ENCODE data around the gene SPOPL.
"Not testable (repeated sequence)": the region's sequence is repeated elsewhere in the genome, so short reads cannot be mapped to it uniquely, and the experiment has no call there.

SPOPL gene

DNA sequence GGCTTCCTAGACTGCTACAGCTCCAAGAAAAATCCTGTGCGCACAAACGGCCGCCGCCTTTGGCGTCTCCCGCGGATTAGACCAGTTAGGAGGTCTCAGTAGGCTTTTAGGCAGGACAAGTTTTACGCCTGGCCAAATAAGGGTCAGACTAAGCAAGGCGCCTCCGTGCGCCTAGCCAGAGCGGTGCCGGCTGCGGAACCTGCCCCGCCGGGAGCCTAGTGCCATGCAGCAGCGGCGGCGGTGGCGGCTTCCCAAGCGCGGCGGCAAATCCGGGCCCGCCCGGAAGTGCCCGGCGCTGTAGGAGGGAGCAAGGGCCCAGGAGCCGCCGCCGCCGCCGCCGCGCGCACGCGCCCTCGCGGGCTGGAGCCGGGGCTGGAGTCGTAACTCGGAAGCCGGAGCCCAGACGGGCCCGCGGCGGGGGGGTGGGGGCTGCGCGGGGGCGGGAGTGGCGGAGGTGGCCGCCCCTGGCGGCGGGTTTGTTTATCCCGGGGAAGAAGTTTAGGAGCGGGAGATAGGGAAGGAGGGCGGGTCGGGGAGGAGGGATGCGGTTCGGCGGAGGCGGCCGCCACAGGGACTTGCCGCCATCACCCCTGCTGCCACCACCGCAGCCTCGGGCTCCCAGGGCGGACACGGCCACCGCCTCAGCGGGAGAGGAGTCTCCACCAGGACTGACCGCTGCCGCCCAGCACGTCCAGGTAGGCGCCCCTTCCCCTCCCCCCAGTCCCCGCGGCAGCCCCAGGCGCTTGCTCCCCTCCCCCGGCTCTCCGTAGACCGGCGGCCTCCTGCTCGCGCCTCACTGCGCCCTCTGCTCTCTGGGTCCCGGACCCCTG, at the start of gene SPOPL:
SPOPL (plus strand) TSS at position 346 of the 830 bp plus-strand sequence. CDS start 48,447 bp downstream, outside the sequence.
- DNase-seq: peak; percentile 85 to 89

DNA sequence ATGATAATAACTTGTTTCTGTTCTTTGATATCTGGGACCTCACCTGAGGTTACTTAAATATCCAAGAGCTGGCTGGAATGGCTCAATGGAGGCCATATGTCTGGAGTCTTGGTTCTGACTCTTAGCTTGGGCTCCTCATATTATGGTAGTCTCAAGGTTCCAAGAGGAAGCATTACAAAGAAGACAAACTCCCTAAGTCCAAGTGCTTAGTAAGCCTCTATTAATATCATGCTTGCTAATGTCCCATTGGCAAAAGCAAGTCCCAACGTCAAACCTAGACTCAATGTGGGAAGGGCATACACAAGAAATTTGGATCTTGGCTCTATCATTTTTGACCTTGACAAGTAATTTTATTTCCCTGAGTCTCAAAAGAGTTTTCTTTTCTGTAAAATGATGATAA, 49.2 kb upstream of the SPOPL start:
- DNase-seq: no peak

DNA sequence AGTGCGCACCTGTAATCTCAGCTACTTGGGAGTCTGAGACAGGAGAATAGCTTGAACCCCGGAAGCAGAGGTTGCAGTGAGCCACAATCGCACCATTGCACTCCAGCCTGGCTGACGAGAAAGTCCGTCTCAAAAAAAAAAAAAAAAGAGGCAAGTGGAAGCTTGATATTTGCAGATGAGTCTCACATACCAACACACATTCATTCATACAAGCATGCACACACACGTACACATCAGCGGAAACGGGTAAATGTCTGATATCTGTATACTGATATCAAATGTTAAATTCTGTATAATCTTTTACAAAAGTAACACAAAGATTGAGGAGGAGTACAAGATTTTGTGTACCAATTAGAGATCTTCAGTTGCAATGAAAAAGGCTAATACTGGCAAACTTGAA, 47.8 kb upstream of the SPOPL start:
- no peak for DNase-seq

DNA sequence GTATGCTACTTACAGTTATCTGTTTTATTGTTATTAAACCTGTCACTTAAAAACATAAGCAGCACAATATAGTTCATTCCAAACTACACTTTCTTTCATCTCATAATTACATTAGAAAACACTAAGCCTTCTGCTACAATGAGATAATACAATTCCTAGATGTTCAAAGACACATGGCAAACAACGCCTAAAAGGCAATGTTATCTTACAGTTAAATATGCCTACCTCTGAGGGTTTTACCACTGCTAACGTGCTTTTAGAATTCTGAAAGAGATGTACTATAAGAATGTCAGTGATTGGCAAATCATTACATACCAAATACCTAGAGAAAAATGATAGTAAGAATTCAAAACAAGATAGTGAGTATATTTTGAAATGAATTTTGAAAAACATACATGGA, 46.8 kb upstream of the SPOPL start:
- DNase-seq: no peak

DNA sequence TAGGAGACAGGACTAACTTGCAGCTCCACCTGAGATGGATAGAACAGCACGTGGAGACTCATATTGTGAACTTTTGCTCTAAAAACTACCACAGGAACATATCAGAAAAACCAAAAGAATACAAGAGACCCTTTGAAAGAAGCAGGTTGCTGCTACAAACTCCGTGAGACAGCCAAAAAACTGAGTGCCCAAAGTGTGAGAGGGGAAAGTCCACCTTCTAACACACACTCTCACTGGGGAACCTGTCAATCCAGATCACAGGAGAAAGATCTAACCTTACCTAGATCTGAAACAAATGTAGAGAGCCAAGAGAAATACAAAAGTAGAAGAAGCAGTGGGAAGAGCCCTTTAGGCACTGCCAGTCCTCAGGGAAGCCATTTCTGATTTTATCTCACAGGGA, 46.3 kb upstream of the SPOPL start:
- DNase-seq: no peak

DNA sequence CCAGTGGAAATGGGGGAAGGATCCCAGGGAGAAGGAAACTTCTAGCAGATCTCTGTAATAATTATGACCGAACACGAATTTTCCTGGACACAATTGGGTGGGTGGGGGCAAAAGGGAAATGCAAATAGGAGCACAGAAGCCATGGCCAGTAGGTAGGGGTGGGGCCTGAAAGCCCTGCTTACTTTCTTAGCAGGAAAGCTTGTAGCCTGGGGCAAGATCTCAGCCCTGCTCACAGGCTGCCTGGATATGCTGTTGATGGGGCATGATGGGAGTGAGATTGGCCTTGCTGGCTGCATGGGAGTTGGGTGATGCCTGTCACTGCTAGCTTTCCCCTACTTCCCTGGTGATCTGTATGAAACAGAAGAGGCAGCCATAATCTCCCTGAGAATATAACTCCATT, 45.9 kb upstream of the SPOPL start:
- DNase-seq: no peak

DNA sequence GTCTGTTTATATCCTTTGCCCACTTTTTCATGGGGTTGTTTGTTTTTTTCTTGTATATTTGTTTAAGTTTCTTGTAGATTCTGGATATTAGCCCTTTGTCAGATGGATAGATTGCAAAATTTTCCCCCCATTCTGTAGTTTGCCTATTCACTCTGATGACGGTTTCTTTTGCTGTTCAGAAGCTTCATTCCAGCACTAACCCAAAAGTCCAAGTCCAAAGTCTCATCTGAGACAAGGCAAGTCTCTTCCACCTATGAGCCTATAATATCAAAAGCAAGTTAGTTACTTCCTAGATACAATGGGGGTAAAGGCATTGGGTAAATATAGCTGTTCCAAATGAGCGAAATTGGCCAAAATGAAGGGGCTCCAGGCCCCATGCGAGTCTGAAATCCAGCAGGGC, 38.9 kb upstream of the SPOPL start:
- not testable (repeated sequence) for DNase-seq

DNA sequence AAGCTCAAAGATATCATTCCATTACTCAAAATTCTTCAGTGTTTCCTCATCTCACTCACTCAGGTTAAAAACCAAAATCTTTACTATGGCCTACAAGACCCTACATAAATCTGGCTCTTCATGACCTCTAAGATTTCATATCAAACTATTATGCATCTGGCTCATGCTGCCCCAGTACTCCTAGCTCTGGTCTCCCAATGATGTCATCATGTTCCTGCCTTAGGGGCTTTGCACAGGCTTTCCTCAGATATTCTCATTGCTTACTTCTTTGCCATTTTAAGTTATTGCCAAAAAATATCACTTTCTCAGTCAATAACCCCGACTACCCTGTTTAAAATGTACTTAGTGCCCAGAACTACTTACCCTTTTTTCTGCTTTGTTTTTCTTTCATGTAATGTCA, 33.0 kb upstream of the SPOPL start:
- no peak for DNase-seq

DNA sequence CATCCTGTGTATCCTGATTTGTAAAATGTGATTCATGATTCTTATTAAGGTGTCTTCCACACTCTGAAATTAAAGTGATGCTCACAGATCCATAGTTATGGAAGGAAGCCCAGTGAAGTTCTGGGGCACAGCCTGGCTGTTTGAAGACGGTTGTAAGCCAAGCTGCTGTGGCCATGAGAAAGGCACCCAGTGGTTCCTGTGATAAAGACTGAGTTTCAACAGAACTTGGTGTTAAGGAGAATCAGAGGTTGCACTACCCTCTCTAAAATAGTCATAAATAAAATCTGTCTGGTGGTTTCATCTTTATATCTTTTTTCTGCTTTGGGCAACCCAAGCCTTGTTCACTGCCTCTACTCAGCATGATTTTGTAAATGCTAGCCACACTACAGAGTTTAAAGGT, 32.2 kb upstream of the SPOPL start:
- no peak for DNase-seq

DNA sequence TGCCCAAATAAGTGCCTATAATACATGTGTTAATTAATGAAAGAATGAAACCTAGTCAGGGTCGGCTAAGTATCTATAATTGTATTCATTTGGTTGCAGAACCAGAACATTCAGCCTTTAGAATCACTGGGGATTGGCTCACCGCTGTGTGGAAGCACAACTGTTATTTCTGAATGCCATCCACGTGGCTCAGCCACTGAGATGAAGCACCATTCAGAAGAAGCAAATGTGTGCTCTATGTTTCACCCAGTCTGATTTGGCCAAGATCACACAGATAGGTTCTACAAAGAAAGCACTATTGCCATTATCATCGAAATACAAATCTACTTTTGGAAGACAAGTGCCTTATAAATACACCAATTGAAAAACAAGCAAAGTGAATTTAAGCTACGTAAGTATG, 30.6 kb upstream of the SPOPL start:
- no peak for DNase-seq

DNA sequence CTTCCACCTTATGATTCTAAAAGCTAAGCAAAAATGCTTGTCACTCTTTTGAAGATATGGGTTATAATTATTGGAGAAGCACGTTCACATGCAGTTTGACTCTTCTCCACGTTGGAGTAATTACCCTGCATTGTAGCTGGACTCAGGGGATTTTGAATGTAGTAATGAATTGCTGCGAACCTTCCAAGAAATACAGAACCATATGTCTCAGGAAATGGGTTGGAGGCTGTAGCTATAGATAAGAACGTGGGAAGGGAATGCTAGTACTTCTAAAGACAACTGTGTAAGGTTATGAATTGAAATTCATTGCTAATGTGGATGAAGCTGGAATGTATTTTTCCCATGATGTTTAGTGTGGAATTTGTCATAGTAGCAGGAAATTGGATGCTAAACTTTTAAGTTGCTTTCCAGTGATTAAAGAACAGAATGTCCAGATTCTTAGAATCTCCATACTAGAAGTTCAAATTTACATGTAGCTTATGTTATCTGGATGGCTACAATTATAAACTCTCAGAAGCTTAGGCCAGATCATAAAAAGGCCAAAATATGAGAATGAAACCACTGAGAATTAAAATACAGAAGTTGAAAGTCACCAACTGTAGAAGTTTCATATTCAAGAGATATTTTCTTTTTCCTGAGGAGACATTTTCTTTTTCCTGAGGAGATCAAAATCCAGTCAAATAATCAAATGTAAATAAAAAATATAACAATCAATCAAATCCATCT, 27.3 kb upstream of the SPOPL start:
- DNase-seq: no peak

DNA sequence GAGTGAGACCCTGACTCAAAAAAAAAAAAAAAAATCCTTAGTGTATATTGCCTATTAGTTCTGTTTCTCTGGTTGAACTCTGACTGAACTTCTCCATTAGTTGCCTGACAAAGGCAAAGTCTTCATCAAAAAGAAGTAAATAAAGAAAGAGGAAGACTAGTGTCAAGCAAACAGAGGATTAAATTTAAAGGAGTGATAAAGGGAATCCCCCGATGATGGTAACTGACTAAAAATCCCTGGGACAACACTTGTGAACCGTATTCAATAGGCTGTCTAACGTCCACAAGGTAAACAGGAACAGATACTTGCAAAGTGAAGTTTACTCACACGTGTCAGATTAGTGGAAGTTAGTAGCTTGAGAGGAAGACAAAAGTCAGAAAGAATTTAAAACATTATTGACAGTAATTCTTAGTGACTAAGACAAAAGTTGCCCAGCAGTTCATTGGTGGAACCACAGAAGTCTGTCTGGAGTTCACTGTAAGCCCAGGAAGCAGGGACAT, 26.2 kb upstream of the SPOPL start:
- peak in 1 of 2 donors; percentile 5 for DNase-seq

DNA sequence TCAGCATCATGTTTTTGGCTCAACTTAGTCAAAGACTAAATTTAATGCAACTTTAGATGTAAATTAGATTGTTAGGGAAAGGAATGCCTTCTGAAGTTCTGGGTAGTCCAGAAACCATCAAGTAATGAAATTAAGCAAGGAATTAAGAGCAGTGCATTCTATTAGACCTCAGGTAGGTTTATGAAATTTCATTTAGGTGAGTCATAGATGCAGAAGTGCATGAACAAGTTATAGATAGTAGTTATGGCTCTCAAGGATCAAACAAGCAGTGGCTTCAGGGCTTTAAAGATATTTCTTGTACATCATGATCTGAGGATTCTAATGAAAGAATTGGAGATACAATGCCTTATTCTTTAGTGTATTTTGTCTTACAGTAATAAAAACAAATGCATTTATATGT, 25.4 kb upstream of the SPOPL start:
- DNase-seq: no peak

DNA sequence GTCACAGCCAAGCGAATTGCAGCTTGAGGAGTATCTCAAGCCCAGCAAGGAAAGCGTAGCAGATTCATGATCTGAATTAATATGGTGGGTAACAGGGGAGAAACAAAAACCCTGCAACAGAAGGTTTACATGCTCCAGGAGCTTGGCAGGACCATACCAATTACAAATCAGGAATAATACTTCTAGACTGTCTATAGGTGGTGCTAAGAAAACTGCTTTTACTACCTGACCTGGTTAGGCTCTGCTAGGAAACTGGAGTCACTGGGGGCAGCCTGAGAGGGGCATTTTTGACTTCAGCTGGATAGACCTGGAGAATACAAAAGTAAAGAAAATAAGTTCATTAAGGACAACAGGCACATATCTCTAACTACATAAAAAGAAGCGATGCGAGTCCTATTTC, 24.6 kb upstream of the SPOPL start:
- no peak for DNase-seq

DNA sequence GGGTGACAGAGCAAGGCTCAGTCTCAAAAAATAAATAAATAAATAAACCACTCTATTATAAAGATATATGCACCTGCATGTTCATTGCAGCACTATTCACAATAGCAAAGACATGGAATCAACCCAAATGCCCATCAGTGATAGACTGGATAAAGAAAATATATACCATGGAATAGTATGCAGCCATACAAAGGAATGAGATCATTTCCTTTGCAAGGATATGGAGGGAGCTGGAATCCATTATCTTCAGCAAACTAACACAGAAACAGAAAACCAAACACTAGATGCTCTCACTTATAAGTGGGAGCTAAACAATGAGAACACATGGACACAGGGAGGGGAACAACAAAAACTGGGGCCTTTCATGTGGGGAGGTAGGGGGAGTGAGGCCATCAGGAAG, 18.8 kb upstream of the SPOPL start:
- DNase-seq: not testable (repeated sequence)

DNA sequence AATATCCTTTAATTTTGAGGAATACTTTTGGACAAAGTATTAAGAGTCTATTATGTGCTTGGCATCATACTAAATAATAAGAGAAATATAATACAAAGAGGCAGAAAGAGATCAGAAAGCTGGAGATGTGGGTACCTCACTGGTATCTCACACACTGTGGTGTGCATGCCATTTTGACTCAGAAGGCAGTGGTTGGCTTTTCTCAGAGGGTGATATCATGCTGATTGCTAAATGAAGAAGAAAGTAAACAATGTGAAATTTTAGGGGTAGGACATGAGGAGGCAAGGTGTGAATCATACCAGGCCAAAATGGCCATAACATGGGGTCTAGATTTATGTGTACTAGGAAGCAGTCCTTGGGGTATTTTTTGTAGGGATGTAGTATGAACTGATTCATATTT, 16.6 kb upstream of the SPOPL start:
- DNase-seq: no peak

DNA sequence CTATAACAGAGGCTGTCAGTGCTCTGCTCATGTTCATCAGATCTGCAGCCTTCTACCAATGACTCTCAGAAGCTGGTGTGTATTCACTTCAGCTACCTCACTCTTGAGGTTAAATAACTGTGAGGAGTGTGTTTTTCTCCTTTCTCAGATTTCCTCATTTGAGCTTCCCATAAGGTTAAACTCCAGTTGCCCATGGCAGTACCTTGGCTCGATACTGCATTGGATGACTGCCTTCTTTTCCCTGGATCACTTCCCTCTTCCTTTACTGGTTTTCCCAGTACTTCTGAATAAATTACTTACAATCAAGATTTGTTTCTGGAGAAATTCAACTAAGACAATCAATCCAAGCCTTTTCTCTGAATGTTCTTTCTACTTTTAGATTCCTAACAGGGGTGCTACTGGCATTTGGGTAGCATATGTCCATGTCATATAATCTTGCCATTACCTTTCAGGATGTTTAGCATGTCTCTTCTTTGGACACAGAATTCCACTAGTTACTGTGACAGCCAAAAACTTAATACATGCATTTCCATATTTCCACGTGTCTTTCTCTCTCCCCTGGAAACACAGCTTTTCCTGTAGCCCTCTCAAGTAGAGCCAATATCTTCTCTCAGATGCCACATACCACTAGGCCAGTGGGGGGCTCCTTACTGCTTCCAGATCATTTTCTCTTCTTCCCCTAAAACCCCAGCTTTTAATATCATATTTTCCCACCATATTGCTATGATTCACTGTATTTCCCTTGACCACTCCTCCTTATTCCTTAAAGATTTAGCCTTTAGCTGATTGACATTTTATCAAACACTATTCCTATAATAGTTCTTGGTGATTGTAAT, 15.0 kb upstream of the SPOPL start:
- DNase-seq: no peak

DNA sequence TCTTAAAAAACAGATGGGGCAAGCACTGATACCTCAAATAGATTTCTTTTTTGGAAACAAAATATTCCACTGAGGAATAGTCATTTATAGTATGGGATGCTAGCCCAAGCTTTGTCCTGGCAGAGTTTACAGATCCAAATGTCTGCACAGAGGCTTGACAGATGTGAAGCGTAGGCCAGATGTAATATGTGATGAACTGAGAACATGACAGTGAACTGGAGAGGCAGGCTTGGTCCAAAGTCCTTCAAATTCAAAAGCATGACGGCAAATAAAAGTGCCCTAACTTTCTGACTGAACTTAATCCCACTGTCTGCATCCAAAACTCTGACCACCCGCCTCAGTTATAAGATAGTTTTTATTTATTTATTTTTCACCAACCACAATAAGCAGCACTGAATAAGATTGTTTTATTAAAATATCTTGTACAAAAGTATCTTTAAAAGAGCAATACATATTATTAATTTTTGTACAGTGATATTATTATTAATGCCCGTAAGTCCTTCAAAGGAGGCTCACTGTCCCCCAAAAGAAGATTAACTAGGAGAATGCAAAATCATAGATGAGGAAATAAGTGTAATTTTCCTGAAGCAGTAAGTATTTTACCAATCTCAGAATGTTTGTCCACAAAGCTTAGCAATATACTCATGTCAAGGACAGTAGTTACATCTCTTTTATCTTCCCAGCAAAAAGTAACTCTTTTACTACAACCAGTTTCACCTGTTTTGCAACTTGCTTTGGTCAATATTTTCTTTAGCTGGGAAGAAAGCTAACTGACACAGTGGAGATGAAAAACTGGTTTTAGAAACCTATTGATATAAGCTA, 10.7 kb upstream of the SPOPL start:
- DNase-seq: no peak

DNA sequence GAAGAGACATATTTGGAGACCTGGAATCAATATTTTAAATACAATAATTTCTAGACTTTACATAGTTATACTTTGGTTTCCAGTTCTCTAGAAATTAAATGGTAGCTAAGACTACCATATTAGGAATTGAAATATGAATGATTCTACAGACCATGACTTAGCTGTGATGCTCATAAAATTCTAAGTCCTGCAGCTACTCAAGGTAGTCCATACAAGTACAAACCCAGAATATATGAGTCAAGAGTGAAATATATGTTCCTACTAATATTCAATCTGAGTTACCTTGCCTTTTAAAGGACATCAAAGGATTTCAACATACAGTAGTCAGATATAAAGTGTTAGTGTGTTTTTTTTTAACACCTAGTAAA, 10.1 kb upstream of the SPOPL start:
- no peak for DNase-seq

DNA sequence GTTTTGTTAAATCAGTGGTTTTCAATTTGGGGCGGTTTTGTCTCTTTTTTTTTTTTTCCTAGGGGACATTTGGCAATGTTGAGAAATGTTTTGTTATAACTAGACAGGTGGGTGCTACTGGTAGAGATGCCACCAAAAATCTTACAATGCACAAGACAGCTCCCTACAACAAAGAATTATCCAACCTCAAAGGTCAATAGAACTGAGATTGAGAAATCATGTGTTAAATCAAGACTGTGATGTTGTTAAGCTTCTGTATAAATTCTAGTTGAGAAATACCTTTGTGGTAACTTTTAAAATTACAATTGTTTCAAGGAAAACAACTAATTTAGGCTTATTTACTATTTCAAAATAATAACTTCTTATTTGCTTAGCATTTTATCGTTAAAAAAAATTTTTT, 9.4 kb upstream of the SPOPL start:
- DNase-seq: no peak

DNA sequence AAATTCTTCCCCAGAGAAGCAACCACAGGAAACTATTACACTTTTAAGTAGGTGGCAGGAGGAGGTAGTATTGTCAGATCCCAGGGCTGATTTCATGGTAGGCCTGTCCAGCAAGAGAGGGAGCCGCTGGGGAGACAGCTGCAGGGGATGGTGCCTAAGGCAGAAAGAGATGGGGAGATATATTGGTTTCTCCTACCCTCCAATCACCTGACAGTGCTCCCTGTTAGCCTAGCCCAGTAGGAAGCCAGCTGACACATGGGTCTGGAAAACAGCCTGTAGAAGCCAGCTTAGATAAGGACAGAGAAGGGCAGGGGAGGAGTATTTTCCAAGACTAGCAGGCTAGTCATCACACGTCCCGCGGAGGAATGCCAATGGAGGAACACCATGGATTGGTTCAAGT, 8.2 kb upstream of the SPOPL start:
- no peak for DNase-seq

DNA sequence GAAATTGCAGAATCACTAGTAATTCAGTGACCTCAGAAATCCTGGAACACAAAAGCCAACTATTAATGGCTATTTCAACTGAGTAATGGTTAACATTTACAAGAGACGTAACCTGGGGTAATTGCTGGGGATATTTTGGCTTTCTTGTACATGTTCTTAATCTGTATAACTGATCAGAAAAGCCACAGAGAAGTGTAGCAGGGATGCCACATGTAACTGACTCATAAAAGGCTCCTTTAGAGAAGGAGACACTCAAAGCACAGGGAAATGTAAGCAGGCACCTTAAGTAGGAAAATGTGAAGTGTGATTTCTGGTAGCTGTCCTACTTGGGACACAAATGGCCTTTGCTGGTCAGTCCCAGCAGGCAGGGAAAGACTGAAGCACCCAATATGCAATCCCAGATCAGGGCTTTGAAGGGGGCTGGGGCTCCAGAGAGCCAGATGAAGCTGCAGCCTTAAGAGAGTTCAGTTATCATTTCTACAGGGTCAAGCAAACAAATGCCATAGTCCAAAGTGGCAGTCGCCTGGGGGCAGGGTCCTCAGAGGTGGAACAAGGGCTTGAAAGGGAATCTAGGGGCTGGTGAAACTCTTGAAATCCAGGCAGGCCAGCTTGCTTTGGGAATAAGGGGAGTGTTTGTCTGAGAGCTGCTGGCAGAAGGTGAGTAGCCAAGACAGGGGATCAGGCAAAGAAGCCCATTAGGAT, 7.2 kb upstream of the SPOPL start:
- DNase-seq: no peak

Measured in CD4-positive, alpha-beta T cell treated with Interleukin-1 beta for 1 hour (primary cell).